GM19193 (cell line): ENCODE measurements around the gene PDLIM5.

ENCODE experiments used
- POLR2A ChIP-seq: IDR thresholded peaks from 4 replicates; pipeline ENCODE4 v1.6.1; 2011; ENCODE audit not compliant: insufficient read depth, insufficient read length; ENCODE audit errors: extremely low read depth

The PDLIM5 gene

DNA sequence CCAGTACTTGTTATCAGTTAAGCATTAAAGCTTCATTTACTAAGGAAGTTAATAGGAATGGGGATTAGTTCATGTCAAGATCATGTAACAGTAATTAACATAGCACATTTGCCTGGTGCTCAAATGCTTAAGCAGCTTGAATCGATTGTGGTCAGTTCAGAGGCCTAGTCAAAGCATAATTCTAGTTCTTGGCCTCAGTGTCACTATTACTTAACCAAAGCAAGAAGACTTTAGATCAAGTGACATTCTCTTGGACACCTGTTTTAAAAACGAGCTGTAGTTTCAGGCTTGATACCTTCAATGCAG is 190.8 kb downstream of the PDLIM5 start:
- TF ChIP-seq POLR2A: no peak

DNA sequence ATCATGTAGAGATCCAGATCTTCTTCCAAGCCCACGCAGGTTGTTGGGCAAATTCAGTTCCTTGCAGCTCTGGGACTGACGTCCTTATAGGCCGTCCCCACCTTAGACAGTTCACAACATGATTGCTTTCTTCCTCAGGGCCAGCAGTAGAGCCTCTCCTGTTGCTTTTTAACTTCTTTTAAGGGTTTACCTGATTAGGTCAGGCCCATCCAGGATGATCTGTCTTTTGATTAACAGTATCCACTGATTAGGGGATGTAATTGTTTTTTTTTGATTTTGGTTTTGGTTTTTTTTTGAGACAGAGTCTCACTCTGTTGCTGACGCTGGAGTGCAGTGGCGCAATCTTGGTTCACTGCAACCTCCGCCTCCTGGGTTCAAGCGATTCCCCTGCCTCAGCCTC is 197.0 kb downstream of the PDLIM5 start:
- no peak for TF ChIP-seq POLR2A

DNA sequence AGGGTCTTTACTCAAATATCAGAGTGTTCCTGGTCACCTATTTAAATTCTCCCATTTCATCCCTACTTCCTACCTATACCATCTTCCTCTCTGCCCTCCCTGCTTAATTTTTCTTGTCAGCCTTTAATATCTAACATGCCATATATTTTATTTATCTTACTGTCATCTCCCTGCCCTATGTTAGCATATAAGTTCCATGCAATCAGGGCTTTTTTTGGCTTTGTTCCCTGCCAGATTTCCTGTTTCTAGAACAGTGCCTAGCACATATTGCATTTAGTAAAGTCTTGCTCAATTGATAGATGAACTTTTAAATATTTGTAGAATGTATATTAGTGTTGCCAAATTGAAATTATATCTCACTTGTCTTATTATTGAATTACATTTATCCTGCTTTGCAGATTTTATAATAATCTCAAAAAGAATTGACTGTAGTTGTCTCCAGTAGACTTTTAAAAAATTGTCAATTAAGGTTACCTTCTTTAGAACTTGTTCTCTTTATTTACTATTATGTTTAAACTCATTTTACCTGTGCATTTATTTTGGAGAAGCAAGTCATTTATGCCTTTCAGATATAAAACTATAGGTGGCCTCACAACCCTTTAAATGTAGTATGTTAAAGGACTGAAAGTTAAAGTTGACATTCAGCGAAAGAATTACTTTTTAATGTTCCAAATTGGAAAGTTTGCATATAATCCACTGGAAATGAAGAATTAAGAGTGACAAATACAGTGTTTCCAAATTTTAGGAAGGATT is 197.8 kb downstream of the PDLIM5 start:
- no peak for TF ChIP-seq POLR2A

DNA sequence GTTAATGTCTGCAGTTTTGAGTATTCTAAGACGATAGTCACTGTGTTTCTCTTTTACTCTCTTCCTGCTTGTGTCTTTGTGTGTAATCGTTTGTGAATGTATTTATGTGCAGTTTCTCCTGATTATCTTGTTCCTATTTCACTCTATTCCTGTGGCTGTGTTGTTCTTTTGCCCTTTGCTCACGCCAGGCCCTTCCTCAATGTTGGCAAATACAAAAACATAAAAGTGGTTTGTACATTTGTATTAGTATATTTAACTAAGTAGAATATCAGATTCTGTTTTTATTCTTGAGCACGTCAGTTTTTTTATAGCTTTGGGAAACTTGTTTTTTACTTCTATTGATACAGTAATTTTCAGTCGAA is 198.4 kb downstream of the PDLIM5 start:
- no peak for TF ChIP-seq POLR2A

DNA sequence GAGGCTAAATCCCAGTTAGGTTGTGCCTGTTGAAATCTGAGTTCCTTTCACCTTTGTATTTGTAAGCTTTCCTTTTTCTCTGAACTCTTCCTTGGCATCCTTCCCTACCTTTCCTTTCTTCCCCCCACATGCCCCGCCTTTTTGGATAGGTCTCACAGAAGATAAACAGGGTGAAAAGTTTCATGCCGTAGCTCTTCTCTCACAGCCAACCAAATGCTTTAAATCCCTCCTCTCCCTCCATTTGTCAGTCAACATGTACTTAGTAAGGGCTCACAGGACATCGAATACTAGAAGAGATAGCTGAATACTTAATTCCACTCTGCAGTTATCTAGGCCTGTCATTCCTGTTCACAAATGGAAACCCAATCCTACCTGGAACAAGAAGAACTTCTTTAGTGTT is 198.9 kb downstream of the PDLIM5 start:
- TF ChIP-seq POLR2A: no peak

DNA sequence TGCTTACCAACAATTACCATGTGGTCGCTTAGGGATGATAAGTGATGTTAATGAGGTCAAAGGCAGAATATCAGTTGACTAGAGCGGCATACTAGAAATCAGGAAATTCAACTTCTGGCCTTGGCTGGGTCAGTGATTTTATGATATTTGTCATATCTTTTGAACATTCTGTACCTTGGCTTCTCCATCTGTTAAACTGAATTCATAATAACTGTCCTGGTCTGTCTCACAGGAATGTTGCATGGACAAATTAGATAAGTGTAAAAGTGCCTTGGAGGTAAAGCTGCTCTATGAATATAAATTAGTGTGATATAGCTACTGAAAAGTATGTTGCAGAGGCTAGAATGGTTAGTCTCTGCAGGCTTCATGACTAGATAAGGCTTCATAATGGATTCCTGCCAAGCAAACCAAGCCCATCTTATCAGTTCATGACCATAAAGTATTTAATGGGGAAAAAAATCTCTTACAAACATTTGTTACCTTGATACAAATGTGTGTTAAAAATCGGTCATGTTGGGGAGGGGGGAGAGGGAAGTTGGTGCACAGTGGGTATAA is 201.4 kb downstream of the PDLIM5 start:
- no peak for TF ChIP-seq POLR2A

DNA sequence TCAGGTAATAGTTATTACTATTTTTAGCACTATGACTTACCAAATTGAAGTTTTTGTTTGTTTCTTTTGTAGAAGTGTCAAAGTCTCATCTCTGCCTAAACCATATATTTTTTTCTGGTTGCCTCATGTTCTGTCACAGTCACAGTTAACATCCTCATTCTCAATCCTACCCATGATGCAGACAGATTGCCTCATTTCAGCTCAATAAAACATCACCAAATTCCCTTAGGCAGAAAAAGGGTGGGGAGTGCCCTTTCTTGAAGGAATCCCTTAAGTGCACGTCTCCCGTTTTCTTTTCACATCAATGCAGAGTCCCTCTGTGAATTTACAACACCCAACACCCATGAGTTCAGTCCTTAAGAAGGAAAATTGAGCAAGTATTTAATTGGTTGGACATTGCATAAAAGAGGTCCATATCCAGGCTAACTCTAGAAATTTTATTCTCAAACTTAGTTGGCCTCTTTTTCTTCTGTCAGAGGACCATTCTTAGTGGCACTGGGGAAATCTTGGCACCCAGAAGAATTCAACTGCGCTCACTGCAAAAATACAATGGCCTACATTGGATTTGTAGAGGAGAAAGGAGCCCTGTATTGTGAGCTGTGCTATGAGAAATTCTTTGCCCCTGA is 202.4 kb downstream of the PDLIM5 start:
- no peak for TF ChIP-seq POLR2A

DNA sequence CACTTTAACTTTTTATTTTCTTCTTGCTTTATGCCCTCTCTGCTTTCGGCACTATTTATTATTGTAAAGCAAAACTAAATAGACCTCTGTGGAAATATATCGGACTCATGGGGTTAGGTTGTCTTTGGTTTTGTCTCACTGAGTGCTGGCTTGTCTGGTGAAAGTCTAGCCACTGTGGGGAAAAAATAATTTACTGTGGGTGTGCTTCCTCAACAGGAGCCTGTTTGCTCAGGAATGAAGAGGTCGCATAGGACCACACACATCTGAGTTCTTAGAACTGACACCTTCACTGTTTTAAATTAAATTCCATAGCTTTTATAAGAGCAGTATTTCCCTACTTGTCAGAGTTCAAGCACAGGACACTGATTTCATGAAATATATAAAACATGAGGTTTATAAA is 203.0 kb downstream of the PDLIM5 start:
- TF ChIP-seq POLR2A: no peak

DNA sequence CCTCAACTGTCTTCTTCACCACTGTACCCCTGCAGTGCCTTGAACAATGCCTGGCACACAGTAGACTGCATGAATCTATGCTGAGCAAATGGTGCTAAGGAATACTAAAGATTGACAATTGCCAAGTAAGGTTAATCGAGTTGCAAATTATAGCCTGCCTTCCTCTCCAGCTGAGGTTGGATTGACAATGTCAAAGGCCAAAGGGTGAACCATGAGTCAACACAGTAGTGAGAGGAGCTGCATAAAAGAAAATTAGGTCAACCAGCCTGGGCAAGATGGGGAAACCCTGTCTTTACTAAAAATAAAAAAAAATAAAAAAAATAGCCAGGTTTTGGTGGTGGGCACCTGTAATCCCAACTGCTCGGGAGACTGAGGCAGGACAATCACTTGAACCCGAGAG is 208.9 kb downstream of the PDLIM5 start:
- TF ChIP-seq POLR2A: no peak

DNA sequence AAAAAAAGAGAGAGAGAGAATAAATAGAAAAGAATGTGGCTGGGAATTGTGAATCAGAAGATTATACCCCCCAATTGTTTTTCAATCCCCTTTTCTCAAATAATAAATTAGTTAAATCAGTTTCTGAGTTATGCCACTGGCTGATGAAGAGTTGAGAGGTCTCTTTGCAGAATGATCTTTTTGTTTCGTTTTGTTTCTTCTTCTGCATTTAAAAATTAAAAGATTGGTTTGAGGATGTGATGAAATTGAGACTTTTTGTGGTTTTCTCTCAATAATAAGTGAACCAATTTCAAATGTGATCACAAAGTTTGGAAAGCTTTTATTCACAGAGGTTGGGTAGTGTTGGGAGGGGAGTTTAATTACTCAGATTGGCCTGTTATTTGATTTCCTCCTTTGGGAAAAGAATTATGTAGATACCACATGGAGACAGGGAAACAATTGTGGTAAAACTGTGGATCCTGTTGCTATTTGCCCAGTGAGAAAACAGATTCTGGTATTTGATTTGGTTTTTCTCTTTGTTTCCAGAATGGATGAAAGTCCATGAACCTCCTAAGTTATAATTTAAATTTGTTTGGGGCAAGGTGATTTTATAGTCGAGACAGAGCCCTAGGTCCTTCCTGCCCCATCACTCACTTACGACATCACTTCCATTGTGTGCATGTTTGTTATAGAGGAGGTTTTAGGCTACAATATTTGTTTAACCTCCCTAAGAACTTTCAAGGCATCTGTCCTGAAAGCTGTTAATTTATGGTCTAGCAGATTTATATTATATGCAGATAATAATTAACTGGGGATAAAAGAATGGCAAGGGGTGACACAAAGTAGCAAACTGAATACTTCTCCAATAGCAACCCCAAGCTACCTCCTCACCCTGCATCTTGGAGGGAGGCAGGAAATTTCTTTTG is 214.0 kb downstream of the PDLIM5 start:
- TF ChIP-seq POLR2A: no peak

DNA sequence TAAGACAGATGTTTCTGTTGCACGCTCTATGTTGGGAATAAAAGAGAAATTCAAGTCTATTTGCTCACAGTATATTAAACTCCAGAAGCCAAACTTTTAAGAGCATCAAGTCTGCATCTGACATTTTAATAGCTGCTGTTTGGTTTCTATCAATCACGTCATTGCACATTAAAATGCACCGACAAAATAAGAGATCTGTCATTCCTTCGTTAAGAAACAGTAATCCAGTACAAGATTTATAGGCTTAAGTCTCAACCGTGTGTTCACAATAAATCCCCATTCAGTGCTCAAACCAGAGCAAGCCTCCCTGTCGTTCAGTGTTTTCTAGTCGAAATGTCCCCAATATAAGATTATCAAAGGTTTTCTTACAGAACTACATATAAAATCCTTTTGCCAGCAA is 217.0 kb downstream of the PDLIM5 start:
- no peak for TF ChIP-seq POLR2A

DNA sequence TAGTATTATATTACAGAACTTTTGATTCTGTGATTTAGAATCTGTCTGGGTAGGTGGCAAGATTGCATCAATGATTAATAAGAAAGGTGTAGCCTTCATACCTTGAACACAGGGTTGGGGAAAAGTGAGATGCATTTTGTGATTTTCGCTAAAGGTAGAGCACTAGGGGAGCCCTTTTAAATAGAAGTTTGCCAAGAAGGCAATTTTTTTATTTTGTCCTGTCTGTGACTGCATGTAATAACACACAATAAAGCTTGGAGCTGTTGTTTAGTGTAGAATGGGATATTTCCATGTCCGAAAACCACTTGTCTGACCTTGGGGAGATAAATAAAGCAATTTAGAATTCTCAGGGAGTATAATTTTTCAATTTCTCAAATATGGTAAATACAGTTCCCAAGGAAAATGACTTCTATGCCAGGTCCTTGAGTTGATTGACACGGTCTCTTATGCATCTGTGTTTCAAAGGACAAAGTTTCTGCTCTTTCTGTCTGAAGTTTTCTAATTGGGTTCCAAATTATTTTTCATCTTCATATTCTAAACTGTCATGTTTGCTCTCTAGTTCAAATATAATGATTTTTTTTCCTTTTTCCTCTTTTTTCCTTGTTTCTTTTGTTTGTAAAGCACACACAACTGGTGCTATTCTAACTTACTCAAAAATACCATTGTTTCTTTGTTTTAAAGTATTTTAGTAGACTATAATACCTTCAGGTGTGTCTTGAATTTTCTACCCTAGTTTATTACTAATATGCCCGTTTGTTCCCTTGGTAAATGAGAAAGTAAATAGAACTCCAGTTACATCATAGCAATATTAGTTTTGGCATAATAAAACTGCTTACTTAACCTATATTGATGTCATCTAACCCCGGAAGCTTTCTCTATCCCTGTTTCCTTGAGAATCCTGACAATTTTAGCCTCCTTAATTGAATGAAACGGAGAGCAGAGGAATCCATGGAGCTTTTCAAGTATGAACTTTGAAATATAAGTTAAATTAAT is 218.2 kb downstream of the PDLIM5 start:
- no peak for TF ChIP-seq POLR2A

DNA sequence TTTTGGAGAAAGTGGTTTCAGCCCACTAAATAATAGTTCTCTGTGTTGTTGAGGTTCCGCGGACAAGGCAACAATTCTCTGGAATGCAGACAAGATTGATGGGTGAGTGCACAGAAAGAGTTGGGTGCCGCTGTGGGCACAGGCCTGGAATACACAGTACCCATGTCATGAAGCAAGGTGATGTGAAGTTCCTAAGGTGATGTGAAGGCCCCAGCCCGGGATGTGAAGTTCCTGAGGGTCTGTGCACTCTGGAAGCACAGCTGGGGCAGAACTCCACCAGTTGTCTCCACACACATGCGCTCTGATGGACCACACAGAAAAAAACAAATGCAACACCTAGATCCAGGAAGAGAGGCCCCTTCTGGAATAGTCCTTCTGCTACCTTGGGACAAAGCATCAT is 219.4 kb downstream of the PDLIM5 start:
- no peak for TF ChIP-seq POLR2A

DNA sequence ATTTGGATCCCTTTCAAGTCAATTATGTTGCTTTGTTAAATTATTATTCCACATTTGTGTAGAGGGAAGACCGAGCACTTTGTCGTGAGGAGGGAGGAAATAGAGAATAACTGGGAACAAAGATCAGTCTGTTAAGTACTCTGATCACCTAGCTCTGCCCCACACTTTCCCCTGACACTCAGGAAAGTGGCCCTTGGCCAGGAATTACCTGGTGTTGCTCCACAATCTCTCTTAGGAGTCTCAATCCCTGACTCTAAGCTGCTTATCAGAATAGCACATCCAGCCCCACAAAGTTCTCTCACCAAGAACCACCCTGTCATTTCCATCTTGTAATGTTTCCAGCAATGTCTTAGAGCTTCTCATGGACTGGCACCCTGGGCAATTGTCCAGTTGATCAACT is 222.2 kb downstream of the PDLIM5 start:
- no peak for TF ChIP-seq POLR2A

DNA sequence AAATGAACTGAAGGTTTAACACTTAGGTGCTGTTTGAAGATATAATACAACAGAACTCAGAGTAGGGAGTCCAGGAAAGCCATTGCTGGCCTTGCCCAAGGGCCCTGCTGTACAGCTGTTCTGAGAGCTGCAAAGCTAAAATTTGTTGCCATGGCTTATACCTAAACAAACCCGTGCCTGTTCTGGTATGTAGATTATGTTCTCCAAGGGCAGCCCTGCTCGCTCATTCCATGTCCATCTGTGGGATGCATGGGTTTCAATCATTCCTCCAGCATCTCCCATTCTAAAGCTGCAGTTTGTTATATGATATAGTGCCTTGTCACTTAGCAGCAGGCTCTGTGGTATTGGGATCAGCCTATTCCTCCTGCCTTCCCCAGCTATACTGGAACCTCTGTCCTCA is 225.2 kb downstream of the PDLIM5 start:
- no peak for TF ChIP-seq POLR2A

DNA sequence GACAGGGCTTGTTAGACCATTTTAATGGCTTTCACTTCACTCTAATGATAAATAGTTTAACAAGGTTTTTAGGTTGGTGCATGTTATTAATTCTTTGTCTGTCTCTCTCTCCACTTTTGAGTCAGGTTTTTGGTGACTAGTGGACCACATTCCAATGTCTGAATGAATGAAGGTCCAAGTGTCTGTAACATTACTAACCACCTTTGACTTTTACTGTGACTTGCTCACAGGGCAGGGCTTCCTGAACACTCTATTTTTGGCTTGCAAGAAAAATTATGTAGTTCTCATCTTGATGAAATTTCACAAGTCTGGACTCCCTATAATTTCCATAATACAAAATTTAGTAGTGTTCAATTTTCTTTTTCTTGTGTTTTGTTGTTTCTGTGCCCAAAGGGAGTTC is 227.2 kb downstream of the PDLIM5 start:
- TF ChIP-seq POLR2A: no peak
